OCI-LY7 (cell line): ENCODE results near the gene EML3. TPM values are rescaled to one million over a fixed set of nuclear protein-coding genes. Genes with fewer than 3 reads are reported as not detected.
A peak's percentile ranks its signal among the peaks of the same experiment; 100 is the strongest.

Experiments used
- BruUV-seq: library from RNA; stranded (reverse); fragments of 400-500 nt; replicated peaks from 2 replicates; lab custom pipeline; 2021; lab: Mats Ljungman, UMichigan
- CTCF ChIA-PET: fragments of 300-600 bp; sonication (Branson Sonifier 250); formaldehyde crosslinking; loops from one replicate; lab custom pipeline; 2022; ENCODE audit warnings: antibody characterized with exemption; ENCODE audit not compliant: unreplicated experiment; lab: Charles Lee
- POLR2A ChIA-PET: fragments of 300-600 bp; sonication (Branson Sonifier 250); formaldehyde crosslinking; loops from one replicate; lab custom pipeline; 2022; ENCODE audit warnings: antibody characterized with exemption; lab: Charles Lee
- DNase-seq: peaks from one replicate; pipeline ENCODE4 v3.0.0-alpha.2; 2015; ENCODE audit warnings: low spot score
- H2AFZ ChIP-seq: fragments of 200-600 bp; sonication (generic), shearing (Covaris generic); 2 replicates; pipeline ENCODE4 v1.6.1; 2014; ENCODE audit warnings: mild to moderate bottlenecking, antibody characterized with exemption, low read length, moderate library complexity
- H3K27ac ChIP-seq: fragments of 200-600 bp; sonication (generic); 2 replicates; pipeline ENCODE4 v1.5.1; 2014; ENCODE audit warnings: mixed run types, low read depth, mild to moderate bottlenecking, moderate library complexity, low read length, inconsistent platforms; ENCODE audit not compliant: poor library complexity, severe bottlenecking
- H3K36me3 ChIP-seq: fragments of 200-600 bp; sonication (generic); 2 replicates; pipeline ENCODE4 v1.6.1; 2014; ENCODE audit warnings: mild to moderate bottlenecking, antibody characterized with exemption, low read length, moderate library complexity, mixed read lengths; ENCODE audit not compliant: insufficient read depth
- H3K4me1 ChIP-seq: fragments of 200-600 bp; sonication (generic); 2 replicates; pipeline ENCODE4 v1.5.1; 2014; ENCODE audit warnings: mild to moderate bottlenecking, low read length; ENCODE audit not compliant: insufficient read depth, poor library complexity, severe bottlenecking
- H3K4me2 ChIP-seq: fragments of 200-600 bp; sonication (generic); 2 replicates; pipeline ENCODE4 v1.6.1; 2014; ENCODE audit warnings: mild to moderate bottlenecking, low read length
- H3K4me3 ChIP-seq: fragments of 200-600 bp; sonication (generic); 2 replicates; pipeline ENCODE4 v1.5.1; 2014; ENCODE audit warnings: mild to moderate bottlenecking, low read depth, low read length; ENCODE audit not compliant: poor library complexity, severe bottlenecking
- H3K79me2 ChIP-seq: fragments of 200-600 bp; sonication (generic); 2 replicates; pipeline ENCODE4 v1.6.1; 2016; ENCODE audit warnings: low read depth, mild to moderate bottlenecking, low read length, moderate library complexity, mixed read lengths; ENCODE audit not compliant: insufficient read depth
- H3K9me2 ChIP-seq: fragments of 200-600 bp; sonication (generic); 2 replicates; pipeline ENCODE4 v1.6.1; 2016; ENCODE audit warnings: mild to moderate bottlenecking, low read length, mixed read lengths; ENCODE audit not compliant: insufficient read depth
- H3K9me3 ChIP-seq: fragments of 200-600 bp; sonication (generic); 2 replicates; pipeline ENCODE4 v1.6.1; 2014; ENCODE audit warnings: mild to moderate bottlenecking, mixed run types, low read length, mixed read lengths
- H4K20me1 ChIP-seq: fragments of 200-600 bp; sonication (generic); 2 replicates; pipeline ENCODE4 v1.6.1; 2014; ENCODE audit warnings: mild to moderate bottlenecking, antibody characterized with exemption, low read length, moderate library complexity, mixed read lengths; ENCODE audit not compliant: insufficient read depth
- EZH2phosphoT487 ChIP-seq: fragments of 200-600 bp; sonication (generic); IDR thresholded peaks from 2 replicates; pipeline ENCODE4 v1.6.1; 2018; ENCODE audit warnings: low read depth, borderline replicate concordance, mild to moderate bottlenecking, mixed run types, antibody characterized with exemption, low read length, moderate library complexity, mixed read lengths
- intact Hi-C: fragments of 100-400 bp; cut with micrococcal nuclease; formaldehyde crosslinking; loops from one replicate; pipeline ENCODE4 v1.10.0; 2022; ENCODE audit not compliant: unreplicated experiment
- total RNA-seq, 2 experiments: library from RNA; depleted of rRNA in 1 of 2; stranded (reverse); fragments of >200 nt in 1 of 2; shearing (Covaris generic) in 1 of 2; gene quantifications; 2 replicates each; pipeline ENCODE4 v1.2.3, GENCODE V29; 2014 to 2022
- TF ChIP-seq, protein P1 (sequence below): fragments of 200-600 bp; sonication (generic); conservative IDR thresholded peaks from 2 replicates; pipeline ENCODE4 v1.5.1; 2014; ENCODE audit warnings: mild to moderate bottlenecking, antibody characterized with exemption, low read length, moderate library complexity, mixed read lengths

Gene EML3
- total RNA-seq, 2 experiments from 2014 or later: 52.8 to 81.6 TPM

DNA sequence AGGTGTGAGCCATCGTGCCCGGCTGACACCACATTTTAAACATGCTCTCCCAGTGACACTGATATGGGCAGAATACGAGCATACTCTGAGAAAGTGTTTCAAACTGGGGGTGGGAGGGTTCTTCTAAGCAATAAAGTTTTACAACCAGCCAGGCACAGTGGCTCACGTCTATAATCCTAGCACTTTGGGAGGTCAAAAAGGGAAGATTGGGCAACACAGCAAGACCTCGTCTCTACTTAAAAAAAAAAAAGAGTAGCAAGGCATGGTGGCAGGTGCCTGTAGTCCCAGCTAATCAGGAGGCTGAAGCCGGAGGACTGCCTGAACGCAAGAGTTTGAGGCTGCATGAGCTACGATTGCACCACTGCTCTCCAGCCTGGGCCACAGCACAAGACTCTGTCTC lies 31.6 kb upstream of the EML3 start:
- intact Hi-C loops: no loop called here
- Histone ChIP-seq H3K27ac (no peak overlapping the region), H3K9me2 (no peaks in the 10 kb centered on the region), H3K4me2 (no peak overlapping the region), H4K20me1 (no peaks in the 10 kb centered on the region), H3K36me3 (peaks cover 68% of the 10 kb centered on the region), H2AFZ (no peak overlapping the region), H3K4me3 (no peak overlapping the region), H3K4me1 (peaks cover 14% of the 10 kb centered on the region), H3K9me3 (no peaks in the 10 kb centered on the region), H3K79me2 (peaks cover 60% of the 10 kb centered on the region)
- no peak for TF ChIP-seq EZH2phosphoT487
- TF ChIP-seq, protein P1, sequence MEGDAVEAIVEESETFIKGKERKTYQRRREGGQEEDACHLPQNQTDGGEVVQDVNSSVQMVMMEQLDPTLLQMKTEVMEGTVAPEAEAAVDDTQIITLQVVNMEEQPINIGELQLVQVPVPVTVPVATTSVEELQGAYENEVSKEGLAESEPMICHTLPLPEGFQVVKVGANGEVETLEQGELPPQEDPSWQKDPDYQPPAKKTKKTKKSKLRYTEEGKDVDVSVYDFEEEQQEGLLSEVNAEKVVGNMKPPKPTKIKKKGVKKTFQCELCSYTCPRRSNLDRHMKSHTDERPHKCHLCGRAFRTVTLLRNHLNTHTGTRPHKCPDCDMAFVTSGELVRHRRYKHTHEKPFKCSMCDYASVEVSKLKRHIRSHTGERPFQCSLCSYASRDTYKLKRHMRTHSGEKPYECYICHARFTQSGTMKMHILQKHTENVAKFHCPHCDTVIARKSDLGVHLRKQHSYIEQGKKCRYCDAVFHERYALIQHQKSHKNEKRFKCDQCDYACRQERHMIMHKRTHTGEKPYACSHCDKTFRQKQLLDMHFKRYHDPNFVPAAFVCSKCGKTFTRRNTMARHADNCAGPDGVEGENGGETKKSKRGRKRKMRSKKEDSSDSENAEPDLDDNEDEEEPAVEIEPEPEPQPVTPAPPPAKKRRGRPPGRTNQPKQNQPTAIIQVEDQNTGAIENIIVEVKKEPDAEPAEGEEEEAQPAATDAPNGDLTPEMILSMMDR: no peak
- no peak for DNase-seq
- ChIA-PET CTCF (no interaction called here), POLR2A (interaction anchor here (1.3 kb wide), 1 partner anchor 37 kb away, joined by 3 read pairs; no protein-coding TSS in a partner anchor)
- no TSS peak for BruUV-seq

DNA sequence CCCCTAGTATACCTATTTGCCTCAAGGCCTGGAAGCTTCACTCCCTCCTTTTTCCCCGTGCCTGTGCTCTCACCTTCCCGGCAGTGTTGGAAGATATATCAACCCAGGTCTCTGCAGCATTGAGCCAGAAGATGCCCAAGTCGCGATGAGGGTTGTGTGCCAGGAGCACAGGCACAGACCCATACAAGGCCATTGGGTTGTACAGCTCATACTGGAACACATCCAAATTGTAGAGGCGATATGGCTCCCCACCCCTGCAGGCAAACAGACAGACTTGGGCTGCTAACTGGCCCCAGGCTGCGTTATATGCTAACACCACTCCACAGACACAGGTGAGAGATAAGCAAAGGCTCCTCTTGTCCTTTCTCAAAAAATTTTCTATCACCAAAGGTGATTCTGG lies 19.9 kb upstream of the EML3 start:
- TF ChIP-seq EZH2phosphoT487: no peak
- TF ChIP-seq, protein P1: no peak
- Histone ChIP-seq H3K9me3 (no peaks in the 10 kb centered on the region), H4K20me1 (no peaks in the 10 kb centered on the region), H3K27ac (no peak overlapping the region), H3K4me3 (no peak overlapping the region), H3K79me2 (0 out of 2 replicates have a peak, but pooled peaks cover 8% of the 10 kb centered on the region), H3K4me2 (no peak overlapping the region), H3K9me2 (no peaks in the 10 kb centered on the region), H3K36me3 (peaks cover 98% of the 10 kb centered on the region), H2AFZ (no peak overlapping the region), H3K4me1 (no peaks in the 10 kb centered on the region)
- BruUV-seq: no TSS peak
- CTCF ChIA-PET: no interaction called here
- POLR2A ChIA-PET: no interaction called here
- intact Hi-C loops: no loop called here
- no peak for DNase-seq

DNA sequence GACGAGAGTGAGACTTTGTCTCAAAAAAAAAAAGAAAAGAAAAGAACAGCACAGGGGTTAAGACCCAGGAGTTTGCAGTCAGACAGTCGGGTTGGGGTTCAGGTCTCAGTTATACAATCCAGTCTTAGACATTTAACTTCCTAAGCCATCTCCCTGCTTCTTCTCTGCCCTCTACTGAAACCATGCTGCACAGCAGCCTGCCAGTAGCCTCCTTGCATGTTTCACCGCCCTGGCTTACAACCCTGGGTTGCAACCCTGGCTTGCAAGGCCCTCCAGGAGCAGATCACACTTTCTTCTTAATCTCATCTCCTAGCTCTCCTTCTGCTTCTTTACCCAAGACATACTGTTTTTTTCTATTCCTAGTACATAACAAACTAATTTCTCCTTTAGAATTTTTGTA lies 15.1 kb upstream of the EML3 start:
- Histone ChIP-seq H3K36me3 (peaks cover 80% of the 10 kb centered on the region), H3K9me3 (no peaks in the 10 kb centered on the region), H2AFZ (no peak overlapping the region), H3K79me2 (no peaks in the 10 kb centered on the region), H3K4me3 (no peak overlapping the region), H3K4me1 (no peaks in the 10 kb centered on the region), H3K4me2 (no peak overlapping the region), H3K9me2 (no peaks in the 10 kb centered on the region), H4K20me1 (no peaks in the 10 kb centered on the region), H3K27ac (no peak overlapping the region)
- DNase-seq: no peak
- BruUV-seq: no TSS peak
- intact Hi-C loops: no loop called here
- ChIA-PET POLR2A (interaction anchor here (0.6 to 1.1 kb wide), 2 partner anchors 19 to 122 kb away, joined by 3 to 4 read pairs; partner anchors contain the start of gene GANAB), CTCF (no interaction called here)
- TF ChIP-seq, protein P1: peak; percentile 23; the same call in 1 of the 2 replicates
- TF ChIP-seq EZH2phosphoT487: no peak
